NCI-H1694 (cell line): ENCODE measurements around the gene SYCE3.
"Not testable (repeated sequence)": the region's sequence is repeated elsewhere in the genome, so short reads cannot be mapped to it uniquely, and the experiment has no call there.

Experiments
- DNase-seq: peaks from one replicate; lab custom pipeline; 2025; lab: John Stamatoyannopoulos, UW

SYCE3 gene

DNA sequence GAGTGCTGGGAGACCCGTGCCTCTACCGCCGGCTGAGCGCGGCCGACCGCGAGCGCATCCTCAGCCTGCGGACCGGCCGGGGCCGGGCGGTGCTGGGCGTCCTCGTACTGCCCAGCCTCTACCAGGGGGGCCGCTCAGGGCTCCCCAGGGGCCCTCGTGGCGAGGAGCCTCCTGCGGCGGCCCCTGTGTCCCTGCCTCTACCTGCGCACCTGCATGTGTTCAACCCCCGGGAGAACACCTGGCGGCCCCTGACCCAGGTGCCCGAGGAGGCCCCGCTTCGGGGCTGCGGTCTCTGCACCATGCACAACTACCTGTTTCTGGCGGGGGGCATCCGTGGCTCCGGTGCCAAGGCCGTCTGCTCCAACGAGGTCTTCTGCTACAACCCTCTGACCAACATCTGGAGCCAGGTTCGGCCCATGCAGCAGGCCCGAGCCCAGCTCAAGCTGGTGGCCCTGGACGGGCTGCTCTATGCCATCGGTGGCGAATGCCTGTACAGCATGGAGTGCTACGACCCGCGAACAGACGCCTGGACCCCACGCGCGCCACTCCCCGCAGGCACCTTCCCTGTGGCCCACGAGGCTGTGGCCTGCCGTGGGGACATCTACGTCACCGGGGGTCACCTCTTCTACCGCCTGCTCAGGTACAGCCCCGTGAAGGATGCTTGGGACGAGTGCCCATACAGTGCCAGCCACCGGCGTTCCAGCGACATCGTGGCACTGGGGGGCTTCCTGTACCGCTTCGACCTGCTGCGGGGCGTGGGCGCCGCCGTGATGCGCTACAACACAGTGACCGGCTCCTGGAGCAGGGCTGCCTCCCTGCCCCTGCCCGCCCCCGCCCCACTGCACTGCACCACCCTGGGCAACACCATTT lies 13.6 kb downstream of the SYCE3 start:
- DNase-seq, result no peak

DNA sequence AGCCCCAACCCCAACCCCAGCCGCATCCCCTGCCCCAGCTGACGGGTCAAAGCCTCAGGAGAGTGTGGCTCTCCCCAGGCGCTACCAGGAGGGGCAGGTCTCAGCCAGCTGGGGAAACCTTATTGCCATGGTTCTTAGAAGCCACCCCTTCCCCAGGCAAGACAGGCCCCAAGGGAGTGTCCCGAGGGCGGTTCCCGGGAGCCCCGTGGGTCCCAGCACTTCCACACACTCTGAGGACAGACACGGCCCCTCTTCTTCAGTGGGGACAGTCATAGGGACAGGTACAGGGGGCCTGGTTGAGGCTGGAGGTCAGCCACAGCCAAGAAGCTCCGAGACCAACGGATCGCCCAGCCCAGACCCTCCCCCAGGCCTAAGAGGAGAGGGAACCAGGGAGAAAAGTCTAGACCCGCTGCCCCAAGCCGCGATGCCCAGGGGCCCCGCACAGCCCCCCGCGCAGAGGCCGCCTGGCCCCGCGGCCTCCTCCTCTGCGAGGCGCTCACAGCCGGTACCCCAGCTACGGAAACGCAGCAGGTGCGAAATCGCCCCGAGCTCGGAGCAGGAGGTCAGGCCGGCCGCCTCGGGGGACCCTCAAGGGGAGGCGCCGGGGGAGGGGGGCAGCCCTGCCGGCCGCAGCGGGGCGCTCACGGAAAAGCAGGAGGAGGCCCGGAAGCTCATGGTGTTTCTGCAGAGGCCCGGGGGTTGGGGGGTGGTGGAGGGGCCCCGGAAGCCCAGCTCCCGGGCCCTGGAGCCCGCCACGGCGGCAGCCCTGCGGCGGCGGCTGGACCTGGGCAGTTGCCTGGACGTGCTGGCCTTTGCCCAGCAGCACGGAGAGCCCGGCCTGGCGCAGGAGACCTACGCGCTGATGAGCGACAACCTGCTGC lies 14.4 kb downstream of the SYCE3 start:
- no peak for DNase-seq

DNA sequence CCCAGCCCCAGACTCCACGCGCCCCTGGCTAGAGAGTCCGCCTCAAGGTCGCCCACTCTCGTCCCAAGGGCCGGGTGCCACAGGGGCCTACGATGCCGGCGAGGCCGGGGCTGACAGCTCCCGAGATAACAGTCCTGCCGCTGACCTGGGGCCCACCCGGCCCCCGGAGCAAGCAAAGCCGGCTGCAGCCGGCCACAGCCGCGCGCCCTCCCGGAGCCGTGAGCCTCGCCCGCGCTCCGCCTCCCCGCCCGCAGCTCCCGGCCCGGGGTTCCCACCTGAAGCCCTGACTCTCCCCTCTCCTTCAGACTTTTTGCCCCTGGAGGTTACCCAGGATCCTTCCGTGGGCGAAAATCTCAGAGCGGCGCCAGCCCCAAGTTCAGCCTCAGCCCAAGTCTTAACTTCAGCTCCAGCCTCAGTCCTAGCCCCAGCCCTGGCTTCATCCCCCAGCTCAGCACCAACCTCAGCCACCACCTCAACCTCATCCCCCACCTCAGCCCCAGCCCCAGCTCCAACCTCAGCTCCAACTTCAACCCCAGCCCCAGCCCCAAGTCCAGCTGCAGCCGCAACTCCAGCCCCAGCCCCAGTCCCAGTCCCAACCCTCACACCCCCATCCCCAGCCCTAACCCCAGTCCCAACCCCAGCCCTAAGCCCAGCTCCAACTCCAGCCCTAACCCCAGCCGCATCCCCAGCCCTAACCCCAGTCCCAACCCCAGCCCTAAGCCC lies 15.3 kb downstream of the SYCE3 start:
- DNase-seq, result no peak

DNA sequence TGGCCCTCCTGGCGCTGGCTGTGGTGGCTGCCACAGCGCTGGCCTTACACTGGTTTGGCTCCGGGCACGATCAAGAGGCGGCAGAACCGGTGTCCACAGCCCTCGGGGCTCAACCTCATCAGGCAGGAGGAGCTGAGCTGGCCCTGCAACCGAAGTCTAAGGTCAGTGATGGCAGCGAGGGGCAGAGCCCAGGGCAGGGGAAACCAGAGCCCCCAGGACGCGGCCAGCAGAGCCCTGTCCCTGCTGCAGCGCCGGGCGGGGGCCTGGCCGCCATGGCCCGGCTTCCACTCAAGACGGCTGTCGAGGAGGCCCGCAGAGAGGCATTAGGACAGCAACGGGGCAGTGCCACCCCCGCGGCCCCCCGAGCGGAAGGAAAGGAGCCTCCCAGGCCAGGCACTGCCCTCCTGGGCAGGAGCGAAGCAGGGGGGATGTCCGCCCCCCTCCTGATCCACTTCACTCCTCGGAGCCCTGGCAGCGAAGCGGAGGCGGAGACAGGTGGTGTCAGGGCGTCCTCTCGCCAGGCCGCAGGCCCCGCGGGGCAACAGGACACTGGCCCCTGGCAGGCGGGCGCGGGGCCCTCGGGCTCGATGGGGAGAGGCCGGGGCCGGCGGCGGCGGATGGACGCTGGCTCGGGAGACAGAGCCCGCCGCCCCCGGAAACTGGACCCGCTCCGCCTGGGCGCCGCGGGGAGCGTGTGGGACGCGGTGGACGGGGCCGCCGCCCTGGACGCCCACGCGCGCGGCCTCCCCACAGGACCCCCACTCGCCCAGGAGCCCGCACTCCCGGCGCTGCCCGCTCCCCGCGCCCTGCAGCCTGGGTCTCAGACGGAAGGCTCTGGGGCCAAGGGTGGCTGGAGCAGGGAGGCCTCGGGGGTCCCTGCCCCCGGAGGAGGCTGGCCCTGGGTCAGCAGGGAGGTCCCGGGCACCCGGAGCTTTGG lies 16.1 kb downstream of the SYCE3 start:
- DNase-seq, result no peak

DNA sequence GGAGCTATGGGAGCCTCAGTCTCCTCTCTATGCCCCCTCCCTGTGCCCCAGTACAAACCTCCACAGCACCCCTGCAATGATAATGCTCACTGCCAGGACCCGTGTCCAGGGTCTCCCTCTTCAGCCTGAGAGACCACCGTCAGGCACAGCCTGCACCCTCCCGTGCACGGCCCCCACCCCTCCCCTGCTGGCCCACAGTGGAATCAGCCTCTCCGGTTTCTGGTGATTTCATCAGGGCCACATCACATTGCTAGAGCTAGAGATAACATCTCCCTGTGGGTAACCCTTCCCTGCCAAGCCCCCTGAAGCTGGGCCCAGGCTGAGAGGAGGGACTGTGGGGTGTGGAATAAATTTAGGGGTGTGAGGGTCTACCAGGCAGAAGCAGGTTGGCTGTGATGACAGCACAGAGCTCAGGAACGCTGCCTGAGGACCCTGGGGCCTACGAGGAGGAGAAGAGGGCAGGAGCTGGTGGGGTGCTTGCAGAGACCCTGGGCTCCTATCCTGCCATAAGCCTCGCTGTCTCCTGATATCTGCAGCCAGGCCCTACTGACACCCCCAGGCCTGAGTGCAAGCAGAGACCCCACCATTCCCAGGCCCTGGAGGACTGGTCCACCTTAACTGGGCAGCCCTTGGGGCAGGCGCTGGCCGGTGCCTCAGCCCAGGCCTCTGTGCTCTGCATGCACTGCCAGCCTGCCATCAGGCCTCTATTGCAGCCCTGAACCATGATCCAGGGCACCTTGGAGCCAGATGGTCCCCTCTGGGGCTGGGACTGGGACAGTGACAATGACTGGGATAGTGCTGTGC lies 17.0 kb downstream of the SYCE3 start, which contains the start of gene KLHDC7B:
KLHDC7B (plus strand) TSS at position 378 of the 804 bp plus-strand sequence; CDS start at position 723, 345 bp downstream.
- DNase-seq, result no peak

DNA sequence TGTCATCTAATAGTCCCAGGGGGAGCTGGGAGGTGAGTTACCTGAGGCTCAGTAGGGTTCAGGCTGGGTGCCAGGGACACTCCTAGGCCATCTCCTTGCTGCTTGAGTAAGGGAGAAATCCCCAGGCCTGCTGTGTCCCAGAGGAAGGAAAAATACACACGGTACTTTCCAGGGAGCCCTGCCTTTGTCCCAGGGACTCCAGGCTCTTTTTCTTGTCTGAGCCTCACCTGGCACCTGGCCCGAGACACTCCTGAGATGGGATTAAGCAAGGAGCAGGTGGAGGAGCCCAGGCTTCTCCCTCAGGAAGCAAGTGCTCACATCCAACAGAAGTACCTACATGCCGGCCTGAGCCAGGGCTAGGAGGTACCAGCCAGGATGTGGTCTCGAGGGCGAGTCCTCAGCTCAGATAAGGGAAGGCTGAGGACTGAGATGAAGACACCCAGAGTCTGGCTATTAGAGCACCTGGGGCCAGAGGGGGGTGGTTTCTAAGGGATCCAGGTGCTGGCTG lies 17.9 kb downstream of the SYCE3 start:
- no peak for DNase-seq

DNA sequence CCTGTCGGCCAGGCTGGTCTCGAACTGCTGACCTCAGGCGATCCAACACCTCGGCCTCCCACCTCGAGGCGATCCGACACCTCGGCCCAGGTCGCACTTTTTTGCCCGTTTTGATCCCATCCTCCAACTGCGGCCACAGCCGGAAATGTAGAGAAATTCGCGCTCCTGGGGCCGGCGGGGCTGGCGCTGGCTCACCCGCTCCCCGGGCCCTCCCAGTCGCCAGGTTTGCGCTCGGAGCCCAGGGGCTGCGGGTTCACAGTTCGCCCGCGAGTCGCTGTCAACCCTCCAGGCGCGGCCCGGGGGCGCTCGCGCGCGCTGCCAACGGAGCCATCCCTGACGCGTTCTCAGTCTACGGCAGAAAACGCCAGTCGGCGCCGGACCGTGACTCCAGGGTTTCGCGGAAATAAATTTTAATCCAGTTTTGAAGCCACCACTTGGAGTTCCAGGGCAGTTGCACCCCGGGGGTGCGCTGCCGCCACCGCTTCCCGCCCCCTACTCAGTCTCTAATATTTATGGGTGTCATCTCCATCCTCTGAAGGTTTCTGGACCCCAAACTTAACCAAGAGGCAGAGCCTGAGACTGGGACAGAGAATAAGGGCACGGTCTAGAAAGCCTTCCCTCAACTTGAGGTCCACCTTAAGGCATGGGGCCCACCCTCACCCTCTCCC lies 18.5 kb downstream of the SYCE3 start:
- no peak for DNase-seq

DNA sequence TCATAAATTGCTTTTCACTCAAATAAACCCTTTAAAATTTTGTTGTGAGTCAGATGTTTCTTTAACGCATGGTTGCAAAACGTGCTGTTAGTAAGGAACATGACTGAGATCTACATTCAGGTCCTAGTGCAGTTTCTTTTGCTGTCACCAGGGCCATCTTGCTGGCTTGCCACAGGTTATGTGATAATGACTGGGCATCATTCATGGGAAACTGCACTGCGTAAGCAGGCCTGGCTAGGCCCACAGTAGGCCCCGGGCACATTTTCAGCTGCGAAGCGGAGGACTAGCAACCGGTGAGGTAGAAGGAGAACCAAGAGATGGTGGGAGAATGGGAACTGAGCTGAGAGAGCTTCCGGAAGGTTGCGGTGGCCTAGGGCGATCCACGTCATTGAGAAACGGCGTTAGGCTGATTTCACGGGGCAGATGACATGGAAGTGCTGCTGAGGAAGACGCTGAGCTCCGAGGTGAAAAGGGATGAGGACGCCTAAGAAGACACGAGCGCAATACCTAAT lies 20.2 kb downstream of the SYCE3 start:
- DNase-seq, result no peak

DNA sequence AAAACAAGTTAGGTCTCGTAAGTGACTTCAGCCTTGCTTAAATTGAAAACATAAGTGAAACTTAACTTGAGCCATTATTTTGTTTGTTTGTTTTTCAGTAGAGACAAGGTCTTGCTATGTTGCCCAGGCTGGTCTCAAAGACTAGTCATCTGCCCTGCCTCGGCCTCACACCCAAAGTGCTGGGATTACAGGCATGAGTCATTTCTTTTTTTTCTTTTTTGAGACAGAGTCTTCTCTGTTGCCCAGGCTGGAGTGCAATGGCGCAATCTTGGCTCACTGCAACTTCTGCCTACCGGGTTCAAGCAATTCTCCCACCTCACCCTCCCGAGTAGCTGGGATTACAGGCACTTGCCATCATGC lies 21.1 kb downstream of the SYCE3 start:
- not testable (repeated sequence) for DNase-seq

DNA sequence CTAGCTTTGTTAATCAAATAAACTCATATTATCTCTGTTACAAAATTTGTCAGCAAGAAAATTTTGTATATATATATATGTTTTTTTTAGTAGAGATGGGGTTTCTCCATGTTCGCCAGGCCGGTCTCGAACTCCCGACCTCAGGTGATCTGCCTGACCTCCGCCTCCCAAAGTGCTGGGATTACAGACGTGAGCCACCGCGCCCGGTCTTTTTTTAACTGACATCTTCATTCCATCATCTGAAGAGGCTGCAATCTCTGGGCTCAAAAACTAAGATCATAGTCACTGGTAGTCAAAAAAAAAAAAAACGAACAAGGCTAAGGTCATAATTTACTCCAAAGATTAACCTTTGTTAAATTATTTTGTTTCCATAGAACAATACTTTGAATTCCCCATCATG lies 22.3 kb downstream of the SYCE3 start:
- DNase-seq, result no peak

DNA sequence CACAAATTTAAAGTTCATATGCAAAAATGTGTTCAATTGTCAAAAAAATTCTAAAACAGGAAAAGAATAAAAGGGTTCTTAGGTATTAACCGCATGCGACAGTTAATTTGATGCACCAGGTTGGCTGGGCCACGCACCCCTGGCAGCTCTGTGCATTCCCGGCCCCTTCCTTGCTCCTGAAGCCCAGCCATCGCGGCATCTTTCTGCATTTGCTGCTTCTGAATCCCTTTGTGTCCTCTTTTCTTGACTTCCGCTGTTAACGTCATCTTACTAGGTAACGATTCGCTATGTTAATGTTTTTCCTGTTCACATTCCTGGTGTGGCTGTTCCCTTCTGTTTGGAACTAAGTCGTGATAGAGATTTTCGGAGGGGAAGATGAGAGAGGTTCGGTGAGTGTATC lies 25.0 kb downstream of the SYCE3 start:
- no peak for DNase-seq

DNA sequence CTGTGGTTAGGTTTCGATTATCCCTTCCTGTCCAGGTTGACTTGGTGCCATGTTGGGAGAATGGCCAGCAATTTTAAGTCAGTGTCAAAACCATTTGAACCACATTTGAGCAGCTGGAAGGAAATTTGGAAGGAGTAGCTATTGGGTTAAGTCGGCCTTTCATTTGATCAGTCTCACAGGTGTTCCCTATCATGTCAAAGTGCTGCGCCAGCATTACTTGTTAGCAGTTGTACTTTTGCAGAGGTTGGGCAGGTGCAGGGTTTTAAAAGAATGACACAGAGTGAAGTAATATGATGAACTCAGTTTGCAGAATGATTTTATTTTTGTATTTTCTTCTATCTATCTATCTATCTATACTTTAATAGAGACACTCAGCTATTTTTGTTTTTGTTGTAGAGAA lies 26.5 kb downstream of the SYCE3 start:
- DNase-seq, result no peak

DNA sequence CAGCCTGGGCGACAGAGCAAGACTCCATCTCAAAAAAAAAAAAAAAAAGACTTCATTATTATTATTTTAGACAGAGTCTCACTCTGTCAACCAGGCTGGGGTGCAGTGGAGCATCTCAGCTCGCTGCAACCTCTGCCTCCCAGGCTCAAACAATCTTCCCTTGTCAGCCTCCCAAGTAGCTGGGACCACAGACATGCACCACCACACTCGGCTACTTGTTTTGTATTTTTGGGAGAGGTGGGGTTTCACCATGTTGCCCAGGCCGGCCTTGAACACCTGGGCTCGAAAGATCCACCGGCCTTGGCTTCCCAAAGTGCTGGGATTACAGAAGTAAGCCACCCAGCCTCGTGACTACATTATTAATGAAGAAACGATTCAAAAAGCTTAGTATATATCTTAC lies 27.6 kb downstream of the SYCE3 start:
- DNase-seq, result no peak

DNA sequence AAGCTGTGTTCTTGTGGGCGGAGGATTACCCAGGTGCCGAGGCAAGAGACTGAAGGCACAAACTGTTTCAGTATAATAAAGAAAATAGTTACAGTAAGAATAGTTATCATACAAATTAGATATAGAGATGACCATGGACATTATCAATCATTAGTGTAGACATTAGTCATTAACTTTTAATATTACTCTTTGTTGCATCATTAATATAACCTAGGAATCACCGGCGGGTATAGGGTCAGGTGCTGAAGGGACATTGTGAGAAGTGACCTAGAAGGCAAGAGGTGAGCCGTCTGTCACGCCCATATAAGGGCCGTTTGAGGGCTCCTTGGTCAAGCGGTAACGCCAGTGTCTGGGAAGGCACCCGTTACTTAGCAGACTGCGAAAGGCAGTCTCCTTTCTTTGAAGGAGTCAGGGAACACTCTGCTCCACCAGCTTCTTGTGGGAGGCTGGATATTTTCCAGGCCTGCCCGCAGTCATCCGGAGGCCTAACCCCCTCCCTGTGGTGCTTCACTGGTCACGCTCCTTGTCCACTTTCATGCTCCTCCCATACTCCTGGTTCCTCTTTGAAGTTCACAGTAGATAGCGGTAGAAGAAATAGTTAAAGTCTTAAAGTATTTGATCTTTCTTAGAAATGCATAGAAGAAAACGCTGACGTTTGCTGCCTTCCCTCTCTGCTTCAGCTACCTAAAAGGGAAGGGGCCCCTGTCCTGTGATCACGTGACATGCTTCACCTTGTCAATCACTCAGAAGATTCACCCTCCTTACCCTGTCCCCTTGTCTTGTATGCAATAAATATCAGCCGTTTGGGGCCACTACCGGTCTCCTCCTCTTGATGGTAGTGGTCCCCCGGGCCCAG lies 28.6 kb downstream of the SYCE3 start:
- DNase-seq, result not testable (repeated sequence)

DNA sequence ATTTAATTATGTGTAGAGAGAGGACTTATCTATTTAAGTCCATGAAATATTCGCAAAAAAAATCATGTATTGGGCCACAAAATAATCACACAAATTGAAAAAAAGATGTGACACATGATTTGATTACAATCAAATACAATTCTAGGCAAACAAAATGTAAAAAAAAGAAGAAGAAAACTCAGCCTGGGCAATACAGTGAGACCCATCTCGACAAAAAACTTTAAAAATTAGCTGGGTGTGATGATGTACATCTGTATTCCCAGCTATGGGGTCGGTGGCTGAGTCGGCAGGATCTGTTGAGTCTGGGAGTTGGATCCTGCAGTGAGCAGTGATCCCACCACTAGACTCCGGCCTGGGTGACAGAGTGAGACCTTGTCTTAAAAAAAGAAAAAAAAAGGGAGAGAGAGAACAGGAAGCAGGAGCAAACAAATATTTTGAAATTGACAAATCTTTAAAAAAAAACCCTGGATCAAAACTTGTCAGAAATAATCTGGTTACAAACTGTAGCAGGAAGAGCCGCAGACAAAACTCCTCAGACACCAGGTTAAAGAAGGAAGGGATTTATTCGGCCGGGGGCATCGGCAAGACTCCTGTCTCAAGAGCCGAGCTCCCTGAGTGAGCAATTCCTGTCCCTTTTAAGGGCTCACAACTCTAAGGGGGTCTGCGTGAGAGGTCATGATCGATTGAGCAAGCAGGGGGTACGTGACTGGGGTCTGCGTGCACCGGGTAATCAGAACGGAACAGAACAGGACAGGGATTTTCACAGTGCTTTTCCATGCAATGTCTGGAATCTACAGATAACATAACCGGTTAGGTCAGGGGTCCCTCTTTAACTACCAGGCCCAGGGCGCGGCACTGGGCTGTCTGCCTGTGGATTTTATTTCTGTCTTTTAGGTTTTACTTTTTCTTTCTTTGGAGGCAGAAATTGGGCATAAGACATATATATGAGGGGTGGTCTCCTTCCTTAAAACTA lies 29.6 kb downstream of the SYCE3 start:
- no peak for DNase-seq

DNA sequence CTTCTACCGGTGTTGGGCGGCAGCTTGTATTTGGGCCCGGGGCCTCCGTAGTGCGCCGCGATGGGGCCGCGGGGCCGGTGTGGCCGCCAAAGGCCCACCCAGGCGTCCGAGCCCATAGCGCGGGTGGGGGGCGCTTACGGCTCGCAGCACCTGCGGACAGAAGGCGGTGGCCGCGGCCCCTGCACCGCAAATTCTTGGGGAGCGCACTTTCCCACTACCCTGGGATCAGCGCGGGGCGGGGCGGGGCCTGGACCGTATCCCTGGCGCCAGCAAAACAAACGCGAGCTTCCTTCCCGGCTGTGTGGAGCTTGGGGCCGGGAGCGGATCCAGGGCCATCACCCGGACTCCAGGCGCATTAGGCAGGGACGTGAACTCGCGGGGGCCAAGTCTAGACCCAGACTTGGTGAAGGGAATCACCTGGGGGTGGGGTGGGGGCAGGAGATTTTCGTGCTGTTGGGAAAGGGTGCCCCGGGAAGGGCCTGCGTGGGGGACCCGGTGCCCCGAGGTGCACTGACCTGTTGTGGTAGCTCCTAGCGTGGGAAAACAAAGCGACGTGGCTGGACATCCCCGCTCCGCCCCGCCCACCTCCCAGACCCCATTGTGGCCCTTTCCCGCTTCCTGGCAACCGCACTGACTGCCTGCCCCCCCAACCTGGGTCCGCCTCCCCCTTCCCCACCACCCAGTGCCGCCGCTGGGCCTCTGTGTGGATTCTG lies 30.6 kb downstream of the SYCE3 start:
- DNase-seq, result no peak

DNA sequence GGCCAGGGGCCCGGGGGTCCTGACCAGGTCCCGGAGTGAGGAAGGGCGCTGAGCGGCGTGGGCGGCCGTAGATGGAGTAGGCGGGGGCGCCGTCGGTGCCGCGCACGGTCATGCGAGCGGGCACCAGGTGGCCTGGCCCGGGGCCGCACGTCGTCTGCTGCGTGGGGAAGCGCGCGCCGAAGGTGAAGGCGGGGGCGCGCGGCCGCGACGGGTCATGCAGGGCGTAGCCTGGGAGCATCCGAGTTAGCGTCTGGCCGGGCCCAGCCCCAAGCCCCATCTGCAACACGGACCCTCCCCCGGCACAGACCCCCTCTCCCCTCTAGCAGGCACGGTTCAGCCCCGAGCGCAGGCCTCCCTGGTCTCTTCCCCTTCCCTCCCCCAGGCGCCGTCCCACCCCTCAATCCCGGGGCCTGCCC lies 31.2 kb downstream of the SYCE3 start:
- DNase-seq, result no peak
